Endothelial cell of umbilical vein (primary cell): ENCODE results near the gene TCEA2. TPM values are rescaled to one million over a fixed set of nuclear protein-coding genes. Genes with fewer than 3 reads are reported as not detected.

ENCODE experiments used
- BruUV-seq: library from RNA; stranded (reverse); fragments of 400-500 nt; replicated peaks from 2 replicates; lab custom pipeline; 2021; lab: Mats Ljungman, UMichigan
- CTCF ChIA-PET: fragments of 300-600, 350-600 bp; sonication (Branson Sonifier 250); formaldehyde crosslinking; loops from one replicate; lab custom pipeline; 2021; ENCODE audit warnings: antibody characterized with exemption, inconsistent platforms; lab: Charles Lee
- POLR2A ChIA-PET: fragments of 300-600, 350-600 bp; sonication (Branson Sonifier 250); formaldehyde crosslinking; loops from one replicate; lab custom pipeline; 2021; ENCODE audit warnings: antibody characterized with exemption, inconsistent platforms; lab: Charles Lee
- DNase-seq: peaks from one replicate; pipeline ENCODE4 v3.0.0-alpha.2; 2011; ENCODE audit warnings: low read depth, low spot score
- FAIRE-seq: peaks from 2 replicates; lab custom pipeline; 2011; peaks lifted over from hg19 to GRCh38; lab: Jason Lieb, UNC
- H2AFZ ChIP-seq: 2 replicates; pipeline ENCODE4 v1.6.0; 2012; ENCODE audit warnings: low read depth, low read length, control low read depth, inconsistent platforms
- H3K27ac ChIP-seq: 2 replicates; pipeline ENCODE4 v1.5.1; 2011; ENCODE audit warnings: low read depth, mild to moderate bottlenecking, control low read depth, low read length, moderate library complexity; ENCODE audit not compliant: insufficient read depth
- H3K27me3 ChIP-seq, 2 experiments: 2 replicates each; pipeline versions ENCODE4 v1.6.0 to v1.6.1; 2011; ENCODE audit warnings: low read length in 2 of 2, mixed read lengths in 1 of 2; ENCODE audit not compliant: control insufficient read depth in 2 of 2, insufficient read depth in 2 of 2
- H3K36me3 ChIP-seq, 2 experiments: 2 replicates in 1 of 2; 3 replicates in 1 of 2; pipeline ENCODE4 v1.5.1; 2011; ENCODE audit warnings: low read length in 2 of 2, mild to moderate bottlenecking in 1 of 2, moderate library complexity in 1 of 2; ENCODE audit not compliant: control insufficient read depth in 2 of 2, insufficient read depth in 2 of 2; ENCODE audit errors: extremely low read depth in 1 of 2
- H3K4me1 ChIP-seq: 3 replicates; pipeline ENCODE4 v1.5.1; 2011; ENCODE audit warnings: mild to moderate bottlenecking, low read length; ENCODE audit not compliant: control insufficient read depth, insufficient read depth; ENCODE audit errors: extremely low read depth
- H3K4me2 ChIP-seq: 2 replicates; pipeline ENCODE4 v1.6.1; 2011; ENCODE audit warnings: low read length, control low read depth, mixed read lengths; ENCODE audit not compliant: insufficient read depth
- H3K4me3 ChIP-seq, 3 experiments: fragments of 200-600 bp in 1 of 3; sonication (generic), shearing (Covaris generic) in 1 of 3; replicated peaks in 1 of 3; 2 replicates each; pipeline ENCODE4 v1.5.1; 2011 to 2016; ENCODE audit warnings: control low read depth in 3 of 3, low read length in 3 of 3, mild to moderate bottlenecking in 2 of 3, inconsistent platforms in 1 of 3, low read depth in 1 of 3, moderate library complexity in 1 of 3; ENCODE audit not compliant: insufficient read depth in 1 of 3
- H3K79me2 ChIP-seq: 2 replicates; pipeline ENCODE4 v1.6.0; 2012; ENCODE audit warnings: low read length, inconsistent platforms; ENCODE audit not compliant: control insufficient read depth, insufficient read depth
- H3K9ac ChIP-seq: replicated peaks from 2 replicates; pipeline ENCODE3; 2011; ENCODE audit warnings: low read length, control low read depth; ENCODE audit not compliant: insufficient read depth; ENCODE audit errors: extremely low read depth
- H3K9me1 ChIP-seq: replicated peaks from 3 replicates; pipeline ENCODE4 v1.6.0; 2011; ENCODE audit warnings: mild to moderate bottlenecking, low read length; ENCODE audit not compliant: control insufficient read depth, insufficient read depth; ENCODE audit errors: extremely low read depth
- H3K9me3 ChIP-seq: replicated peaks from 2 replicates; pipeline ENCODE4 v1.5.1; 2012; ENCODE audit warnings: low read length, inconsistent platforms; ENCODE audit not compliant: control insufficient read depth, insufficient read depth
- H4K20me1 ChIP-seq: replicated peaks from 2 replicates; pipeline ENCODE3; 2011; ENCODE audit warnings: mild to moderate bottlenecking, low read length; ENCODE audit not compliant: control insufficient read depth, insufficient read depth; ENCODE audit errors: extremely low read depth
- CTCF ChIP-seq, 2 donors: IDR thresholded peaks; 1 replicate in 1 of 2; 2 replicates in 1 of 2; pipeline ENCODE4 v1.5.1; 2011; ENCODE audit warnings: low read length in 2 of 2, mild to moderate bottlenecking in 2 of 2, moderate library complexity in 2 of 2, control low read depth in 1 of 2, inconsistent platforms in 1 of 2, low read depth in 1 of 2; ENCODE audit not compliant: insufficient read depth in 1 of 2; ENCODE audit errors: extremely low read depth in 1 of 2
- EZH2 ChIP-seq: IDR thresholded peaks from 2 replicates; pipeline ENCODE4 v1.6.1; 2012; ENCODE audit warnings: borderline replicate concordance, low read depth, mild to moderate bottlenecking, moderate library complexity, low read length, inconsistent platforms; ENCODE audit not compliant: severe bottlenecking
- FOS ChIP-seq: IDR thresholded peaks from 2 replicates; pipeline ENCODE4 v1.6.1; 2011; ENCODE audit warnings: mild to moderate bottlenecking, low read length, moderate library complexity, borderline replicate concordance; ENCODE audit not compliant: insufficient read depth
- GATA2 ChIP-seq: IDR thresholded peaks from 2 replicates; pipeline ENCODE4 v1.7.0; 2011; ENCODE audit warnings: low read depth, mild to moderate bottlenecking, moderate library complexity, mixed read lengths, low read length; ENCODE audit not compliant: insufficient read length, insufficient read depth
- JUN ChIP-seq: IDR thresholded peaks from 2 replicates; pipeline ENCODE4 v1.6.1; 2011; ENCODE audit warnings: borderline replicate concordance, low read depth; ENCODE audit not compliant: insufficient read length, insufficient read depth
- MAX ChIP-seq: IDR thresholded peaks from 2 replicates; pipeline ENCODE4 v1.6.1; 2011; ENCODE audit not compliant: insufficient read depth, insufficient read length
- MYC ChIP-seq: IDR thresholded peaks from one replicate; pipeline ENCODE4 v1.6.1; 2011; ENCODE audit warnings: mild to moderate bottlenecking, low read depth, low read length
- POLR2A ChIP-seq: IDR thresholded peaks from 2 replicates; pipeline ENCODE4 v1.6.1; 2012; ENCODE audit warnings: low read depth, mild to moderate bottlenecking, control low read depth, low read length
- POLR2AphosphoS5 ChIP-seq: IDR thresholded peaks from 2 replicates; pipeline ENCODE4 v1.6.1; 2012; ENCODE audit warnings: low read depth, mild to moderate bottlenecking, control low read depth, low read length, moderate library complexity; ENCODE audit not compliant: insufficient read depth
- dilution Hi-C: fragments of 300-500 bp; cut with MboI; formaldehyde crosslinking; loops from one replicate; pipeline ENCODE4 v1.15.0; 2019; ENCODE audit warnings: low sequenced_read_pairs; ENCODE audit not compliant: extremely low pct_ligation_motif_present
- intact Hi-C: fragments of 100-400 bp; cut with micrococcal nuclease; formaldehyde crosslinking; loops from one replicate; pipeline ENCODE4 v1.10.0; 2022
- polyA plus RNA-seq, 4 experiments: library from polyadenylated mRNA; depleted of rRNA in 3 of 4; stranded (reverse) in 3 of 4; unstranded in 1 of 4; fragments of >200 nt; gene quantifications; 2 replicates each; pipeline versions ENCODE4 v1.2.1 to v1.2.3, GENCODE V29; 2011 to 2012; ENCODE audit warnings: missing spikeins in 1 of 4
- total RNA-seq: library from RNA; stranded (reverse); gene quantifications from 2 replicates; pipeline ENCODE4 v1.2.3, GENCODE V29; 2021

TCEA2 gene
- total and polyA plus RNA-seq, 2 donors (not counting 3 experiments of a cell fraction or from before 2014, with no cell fraction given) = 53.1 to 65.5 TPM

- Histone ChIP-seq H3K27me3 (no peaks in the 10 kb centered on the region), H3K79me2 (no peaks in the 10 kb centered on the region), H3K4me1 (no peaks in the 10 kb centered on the region), H3K4me3 (no peak overlapping the region), H3K9ac (no peak overlapping the region), H3K9me1 (no peaks in the 10 kb centered on the region), H3K36me3 (no peaks in the 10 kb centered on the region), H2AFZ (no peak overlapping the region), H3K27ac (no peak overlapping the region), H3K9me3 (no peaks in the 10 kb centered on the region), H4K20me1 (no peaks in the 10 kb centered on the region), H3K4me2 (no peak overlapping the region)
- TF ChIP-seq FOS (no peak), GATA2 (no peak), JUN (no peak), MYC (no peak), EZH2 (no peak), POLR2A (no peak), CTCF (IDR thresholded peaks at IDR 0.05; ENCODE audit: extremely low read depth in 1 of 2, insufficient read depth in 1 of 2, low read depth in 1 of 2, low read length in 2 of 2) (no peak), MAX (no peak), POLR2AphosphoS5 (no peak)
- intact Hi-C loops (no loop called here), dilution Hi-C loops (no loop called here)
- ChIA-PET CTCF (interaction anchor here (1.0 kb wide), 1 partner anchor 11 kb away, joined by 3 read pairs; no protein-coding TSS in a partner anchor), POLR2A (no interaction called here)
- no peak for DNase-seq
- BruUV-seq = no TSS peak
- FAIRE-seq = no peak
Measured at GRCh38 chr20:64113444-64113775, 50.4 kb downstream of the TCEA2 start.
